Common myeloid progenitor, CD34-positive (primary cell): ENCODE results near the gene SOX2.

Experiments
- CTCF ChIA-PET: fragments of 350-600 bp; sonication (Branson Sonifier 250); formaldehyde crosslinking; loops from one replicate; lab custom pipeline; 2021; ENCODE audit warnings: antibody characterized with exemption; lab: Charles Lee
- POLR2A ChIA-PET: fragments of 350-600 bp; sonication (Branson Sonifier 250); formaldehyde crosslinking; loops from one replicate; lab custom pipeline; 2021; ENCODE audit warnings: antibody characterized with exemption; lab: Charles Lee
- DNase-seq, 3 donors: peaks; one replicate each; pipeline versions ENCODE4 v3.0.0 to v3.0.0-alpha.2; 2013
- H3K27ac ChIP-seq, 2 experiments: 1 replicate in 1 of 2; 2 replicates in 1 of 2; pipeline ENCODE4 v1.7.0; 2013; ENCODE audit warnings: inconsistent platforms in 2 of 2, low read length in 2 of 2, mild to moderate bottlenecking in 2 of 2, low read depth in 1 of 2, moderate library complexity in 1 of 2; ENCODE audit not compliant: severe bottlenecking in 2 of 2, insufficient read depth in 1 of 2, poor library complexity in 1 of 2
- H3K27me3 ChIP-seq, 5 experiments: replicated peaks in 2 of 5; 1 replicate in 3 of 5; 2 replicates in 2 of 5; pipeline versions ENCODE4 v1.6.1 to v1.7.0; 2013; ENCODE audit warnings: low read length in 4 of 5, mild to moderate bottlenecking in 2 of 5, moderate library complexity in 2 of 5, inconsistent platforms in 1 of 5; ENCODE audit not compliant: insufficient read depth in 5 of 5, control insufficient read depth in 4 of 5
- H3K36me3 ChIP-seq, 4 experiments: 1 replicate in 2 of 4; 2 replicates in 2 of 4; pipeline versions ENCODE4 v1.6.1 to v1.7.0; 2013; ENCODE audit warnings: low read length in 3 of 4, control low read depth in 1 of 4, mild to moderate bottlenecking in 1 of 4; ENCODE audit not compliant: control insufficient read depth in 4 of 4, insufficient read depth in 4 of 4
- H3K4me1 ChIP-seq, 4 experiments: 1 replicate in 3 of 4; 2 replicates in 1 of 4; pipeline versions ENCODE4 v1.6.1 to v1.7.1; 2013; ENCODE audit warnings: low read length in 3 of 4, mild to moderate bottlenecking in 3 of 4, control low read depth in 1 of 4, inconsistent platforms in 1 of 4, moderate library complexity in 1 of 4; ENCODE audit not compliant: control insufficient read depth in 4 of 4, insufficient read depth in 4 of 4; ENCODE audit errors: control extremely low read depth in 1 of 4
- H3K4me3 ChIP-seq, 7 experiments: 1 replicate in 4 of 7; 2 replicates in 3 of 7; pipeline versions ENCODE4 v1.5.1 to v1.7.0; 2013; ENCODE audit warnings: mild to moderate bottlenecking in 7 of 7, low read length in 6 of 7, moderate library complexity in 6 of 7, inconsistent platforms in 2 of 7, low read depth in 2 of 7, control low read depth in 1 of 7; ENCODE audit not compliant: insufficient read depth in 4 of 7, control insufficient read depth in 1 of 7; ENCODE audit errors: extremely low read depth in 1 of 7
- H3K9me3 ChIP-seq, 5 experiments: 1 replicate in 4 of 5; 2 replicates in 1 of 5; pipeline versions ENCODE4 v1.6.1 to v1.7.1; 2013; ENCODE audit warnings: low read length in 4 of 5, mild to moderate bottlenecking in 2 of 5, inconsistent platforms in 1 of 5, low read depth in 1 of 5, moderate library complexity in 1 of 5; ENCODE audit not compliant: control insufficient read depth in 4 of 5, insufficient read depth in 2 of 5; ENCODE audit errors: control extremely low read depth in 1 of 5
- WGBS: methylation state at CpG from one replicate; pipeline ENCODE4 v1.1.5; 2013; ENCODE audit not compliant: insufficient coverage; 5-methylcytosine and 5-hydroxymethylcytosine counted together

Gene SOX2

DNA sequence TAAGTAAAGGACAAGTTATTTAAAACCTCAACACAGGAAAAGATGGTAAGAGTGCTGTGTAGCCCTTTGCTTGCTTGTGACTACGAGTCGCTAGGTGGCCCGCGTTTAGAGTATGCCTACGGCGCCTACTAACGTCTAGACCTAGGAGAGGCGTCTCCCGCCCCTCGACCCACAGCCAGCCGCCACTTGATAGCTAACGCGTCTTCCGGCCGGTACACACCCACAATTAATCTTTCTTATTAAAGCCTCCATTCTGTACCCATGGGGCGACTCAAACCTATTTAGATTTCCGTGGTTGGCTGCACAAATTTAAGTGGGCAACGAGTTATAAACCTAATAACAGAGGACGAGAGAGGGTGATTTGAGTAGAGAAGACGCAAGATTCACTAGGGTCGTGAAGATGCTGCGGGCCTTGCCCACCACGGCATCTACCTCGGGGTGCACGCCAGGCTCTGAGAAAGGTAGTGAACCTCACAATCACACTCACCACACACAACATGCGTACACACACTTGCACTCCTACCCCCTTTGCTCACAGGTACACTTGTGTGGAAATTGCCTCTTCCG is 12.0 kb downstream of the SOX2 start:
- no peaks in the 10 kb centered on the region for H3K36me3 ChIP-seq
- H3K27me3 ChIP-seq: peaks cover 53 to 100% (median 78%) of the 10 kb centered on the region in 5 experiments
- no peak overlapping the region for H3K4me3 ChIP-seq
- H3K9me3 ChIP-seq: peaks cover 0 to 5% (median 1%) of the 10 kb centered on the region in 5 experiments
- peaks cover 2 to 18% (median 9%) of the 10 kb centered on the region in 4 experiments for H3K4me1 ChIP-seq
- no peak overlapping the region for H3K27ac ChIP-seq
- DNase-seq: peak in 1 of 3 donors; percentile 20
- WGBS: 13% methylated on average over 15 of the region's 27 CpGs
- POLR2A ChIA-PET: no interaction called here
- CTCF ChIA-PET: no interaction called here

DNA sequence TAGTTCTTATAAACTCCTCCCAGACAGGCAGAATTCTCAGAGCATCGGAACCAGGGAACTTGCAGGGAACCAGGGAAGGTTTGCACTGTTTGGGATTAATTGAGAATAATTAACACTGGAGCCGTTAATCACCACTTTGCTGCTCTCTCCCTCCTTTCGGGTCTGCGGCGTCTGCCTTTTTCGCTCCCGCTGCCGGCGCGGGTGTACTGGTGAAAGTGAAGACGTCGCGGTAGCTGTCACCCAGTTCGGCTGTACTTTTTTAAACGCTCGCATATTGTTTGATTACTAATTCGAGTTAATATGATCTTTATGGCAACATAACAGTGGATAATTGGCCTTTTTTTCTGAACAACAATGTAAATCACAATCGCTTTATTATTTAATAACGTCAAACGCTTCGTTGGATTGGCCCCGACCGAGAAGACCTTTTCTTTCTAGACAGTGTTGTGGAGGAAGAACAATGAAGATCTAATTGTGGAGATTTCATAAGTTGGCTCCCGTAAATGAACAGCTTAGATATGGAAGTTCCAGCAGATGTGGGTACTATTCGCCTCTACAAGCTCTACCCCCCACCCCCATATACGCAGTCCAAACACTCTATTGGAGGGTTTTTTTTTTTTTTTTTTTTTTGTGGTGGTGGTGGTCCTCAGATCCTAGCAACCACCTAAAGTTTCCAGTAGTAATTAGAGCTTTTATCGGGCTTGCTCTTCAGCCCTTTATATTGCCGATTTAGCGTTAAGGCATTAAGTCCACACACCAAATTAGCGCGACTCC is 12.7 kb downstream of the SOX2 start:
- H3K9me3 ChIP-seq: peaks cover 0 to 5% (median 1%) of the 10 kb centered on the region in 5 experiments
- CTCF ChIA-PET: no interaction called here
- POLR2A ChIA-PET: no interaction called here
- H3K27ac ChIP-seq: no peak overlapping the region
- H3K36me3 ChIP-seq: no peaks in the 10 kb centered on the region
- H3K4me1 ChIP-seq: peaks cover 2 to 16% (median 9%) of the 10 kb centered on the region in 4 experiments
- no peak for DNase-seq
- peaks cover 49 to 100% (median 80%) of the 10 kb centered on the region in 5 experiments for H3K27me3 ChIP-seq
- no peak overlapping the region for H3K4me3 ChIP-seq
- WGBS: 4% methylated on average over 4 of the region's 31 CpGs

DNA sequence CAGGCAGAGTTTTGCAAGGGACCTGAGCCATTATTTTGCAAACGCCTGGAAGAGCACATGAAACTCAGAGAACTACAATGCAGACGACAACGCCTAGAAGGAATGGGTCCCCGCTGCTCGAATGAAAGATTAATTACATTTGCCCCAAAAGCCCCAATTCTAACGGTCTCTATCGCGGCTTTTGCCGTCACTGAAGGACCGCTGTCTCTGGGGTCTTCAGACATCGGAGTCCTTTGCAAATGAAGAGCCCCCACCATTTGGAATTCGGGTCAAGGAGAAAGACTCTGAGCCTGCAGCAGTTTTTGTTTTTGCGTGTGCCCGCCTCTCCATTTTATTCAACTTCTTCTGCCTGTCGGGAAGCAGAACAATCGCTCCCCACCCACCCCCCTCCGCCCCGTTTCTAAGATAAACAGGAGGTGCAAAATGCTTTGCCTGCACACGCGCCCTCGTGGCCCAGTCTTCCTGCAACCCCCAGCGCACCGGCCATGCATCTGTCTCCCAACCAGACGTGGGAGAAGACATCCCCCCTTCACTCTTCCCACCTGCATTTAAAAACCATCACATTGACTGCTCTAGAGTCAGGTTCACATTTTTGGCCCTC is 13.5 kb downstream of the SOX2 start:
- H3K36me3 ChIP-seq: no peaks in the 10 kb centered on the region
- peaks cover 0 to 5% (median 0%) of the 10 kb centered on the region in 5 experiments for H3K9me3 ChIP-seq
- CTCF ChIA-PET: no interaction called here
- peak in 1 of 3 donors; percentile 3 for DNase-seq
- POLR2A ChIA-PET: no interaction called here
- H3K4me3 ChIP-seq: no peak overlapping the region
- peaks cover 2 to 13% (median 9%) of the 10 kb centered on the region in 4 experiments for H3K4me1 ChIP-seq
- 9% methylated on average over 19 of the region's 24 CpGs for WGBS
- no peak overlapping the region for H3K27ac ChIP-seq
- H3K27me3 ChIP-seq: peaks cover 44 to 100% (median 79%) of the 10 kb centered on the region in 5 experiments

DNA sequence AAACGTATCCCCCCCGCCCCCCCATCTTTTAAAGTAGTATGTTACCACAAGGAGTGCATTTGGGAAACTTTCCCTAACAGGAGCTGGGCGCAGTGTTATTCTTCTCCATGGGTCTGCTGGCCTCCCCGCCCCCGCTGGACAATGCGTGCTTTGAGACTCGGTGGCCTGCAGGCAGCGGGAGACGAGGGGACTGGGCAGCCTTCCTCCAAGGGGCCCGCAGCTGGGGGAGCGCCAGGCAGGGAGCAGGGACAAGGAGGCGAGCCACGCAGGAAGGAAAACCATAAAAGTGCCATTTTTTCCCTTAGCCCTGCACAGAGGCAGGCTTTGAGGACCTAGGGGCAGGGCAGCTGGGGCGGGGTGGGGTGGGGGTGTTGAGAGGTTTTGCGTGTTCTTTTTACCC is 14.1 kb downstream of the SOX2 start:
- H3K9me3 ChIP-seq: peaks cover 0 to 5% (median 0%) of the 10 kb centered on the region in 5 experiments

DNA sequence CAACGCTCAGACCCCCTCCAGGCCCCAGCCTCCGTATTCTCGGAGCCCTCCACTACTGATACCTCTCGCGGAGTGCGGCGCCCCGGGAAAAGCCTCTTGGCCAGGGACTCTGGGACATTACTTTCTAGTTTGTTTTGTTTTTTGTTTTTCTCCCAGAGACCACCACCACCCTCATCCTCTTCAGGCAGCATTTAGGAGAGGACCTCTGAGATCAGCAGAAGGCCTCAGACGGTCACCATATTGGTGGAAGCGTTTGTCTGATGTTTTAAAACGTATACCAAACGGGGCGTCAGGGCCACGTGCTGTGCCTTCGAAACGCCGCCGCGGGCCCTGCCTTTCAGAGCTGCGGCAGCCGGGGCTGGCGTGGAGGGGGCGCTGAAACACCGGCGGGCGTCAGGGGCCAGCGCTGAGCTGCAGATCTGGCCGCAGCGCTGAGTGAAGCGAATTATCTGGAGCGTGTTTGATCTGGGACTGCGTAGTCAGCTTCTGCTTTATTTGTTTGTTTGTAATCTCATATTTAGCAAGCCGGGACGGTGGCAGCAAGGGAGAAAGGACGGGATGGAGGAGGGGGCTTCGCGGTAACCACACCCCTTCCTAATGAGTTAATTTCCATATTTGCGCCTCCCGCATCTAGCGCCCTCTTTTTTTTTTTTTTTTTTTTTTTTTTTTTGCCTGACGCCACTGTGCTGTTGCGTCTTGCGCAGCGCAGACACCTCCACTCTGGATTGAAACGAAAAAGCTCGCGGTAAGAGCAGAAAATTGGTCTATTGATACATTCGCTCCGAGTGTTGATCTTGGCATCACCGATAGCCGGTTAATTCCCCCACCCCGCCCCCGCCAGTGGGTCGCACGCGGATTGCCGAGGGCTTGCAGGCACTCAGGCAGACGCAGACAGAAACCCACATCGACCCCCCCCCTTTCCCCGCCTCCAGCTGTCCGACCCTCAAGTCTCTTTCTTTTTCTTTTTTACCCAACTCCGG is 14.9 kb downstream of the SOX2 start:
- no peak overlapping the region for H3K27ac ChIP-seq
- 2% methylated on average over 37 of the region's 62 CpGs for WGBS
- ChIA-PET POLR2A (no interaction called here), CTCF (interaction anchor here (0.8 to 3.2 kb wide), 6 partner anchors 9 to 25 kb away, joined by 3 to 10 read pairs (median 5); partner anchors contain the start of gene SOX2)
- H3K36me3 ChIP-seq: no peaks in the 10 kb centered on the region
- H3K27me3 ChIP-seq: peaks cover 41 to 99% (median 77%) of the 10 kb centered on the region in 5 experiments
- H3K4me1 ChIP-seq: peaks cover 2 to 13% (median 9%) of the 10 kb centered on the region in 4 experiments
- peak in 1 of 3 donors; percentile 56 for DNase-seq
- H3K4me3 ChIP-seq: peak overlapping the region in 5 of 7 experiments; percentile 47 to 68 (median 63)
- H3K9me3 ChIP-seq: peaks cover 0 to 5% (median 0%) of the 10 kb centered on the region in 5 experiments

More for the DNA sequence above, 14.1 kb downstream of the SOX2 start:
- H3K27me3 ChIP-seq: peaks cover 45 to 100% (median 79%) of the 10 kb centered on the region in 5 experiments
- H3K4me1 ChIP-seq: peaks cover 2 to 13% (median 9%) of the 10 kb centered on the region in 4 experiments
- no peak overlapping the region for H3K4me3 ChIP-seq
- DNase-seq: no peak
- H3K36me3 ChIP-seq: no peaks in the 10 kb centered on the region
- ChIA-PET CTCF (interaction anchor here (1.5 kb wide), 1 partner anchor 24 kb away, joined by 5 read pairs; no protein-coding TSS in a partner anchor), POLR2A (no interaction called here)
- WGBS: 11% methylated on average over 10 of the region's 15 CpGs
- H3K27ac ChIP-seq: no peak overlapping the region

DNA sequence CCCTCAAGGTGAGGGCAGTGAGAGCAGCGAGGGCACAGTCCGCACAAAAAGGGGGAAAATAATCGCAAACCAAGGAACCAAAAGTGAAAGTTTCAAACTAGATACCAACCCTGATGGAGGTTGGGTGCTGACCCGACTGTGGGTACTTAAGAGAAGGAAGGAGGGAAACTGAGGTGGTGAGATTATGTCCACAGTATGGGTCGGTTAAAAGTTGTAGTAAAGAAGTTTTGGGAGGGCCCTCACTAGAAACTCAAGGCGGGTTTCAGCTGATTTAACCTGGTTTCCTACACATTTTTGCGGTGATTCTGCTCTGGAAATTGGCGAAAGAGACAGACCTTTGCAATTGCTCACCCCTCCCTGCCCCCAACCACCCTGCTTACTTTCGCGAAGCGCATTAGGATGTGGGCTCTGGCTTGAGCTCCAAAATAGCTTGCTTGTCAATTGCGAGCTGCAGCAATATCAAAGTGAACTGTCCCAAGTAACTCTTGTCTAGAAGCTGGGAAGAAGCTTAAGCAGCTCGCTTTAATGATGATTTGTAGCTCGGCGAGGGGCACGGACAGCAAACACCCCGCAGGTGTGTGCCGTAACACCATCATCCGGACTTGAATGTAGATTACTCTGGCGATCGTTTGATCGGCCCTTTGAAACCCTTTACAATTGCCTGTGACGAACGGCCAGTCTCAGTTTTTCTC is 15.8 kb downstream of the SOX2 start:
- peaks cover 39 to 95% (median 72%) of the 10 kb centered on the region in 5 experiments for H3K27me3 ChIP-seq

More for the DNA sequence above, 15.8 kb downstream of the SOX2 start:
- Histone ChIP-seq H3K9me3 (peaks cover 0 to 4% (median 0%) of the 10 kb centered on the region in 5 experiments), H3K36me3 (no peaks in the 10 kb centered on the region), H3K4me3 (peak overlapping the region in 5 of 7 experiments; percentile 47 to 68 (median 63)), H3K27ac (no peak overlapping the region), H3K4me1 (peaks cover 2 to 13% (median 9%) of the 10 kb centered on the region in 4 experiments)
- WGBS: 7% methylated on average over 22 of the region's 24 CpGs
- CTCF ChIA-PET: interaction anchor here (0.8 to 3.2 kb wide), 7 partner anchors 10 to 28 kb away, joined by 3 to 10 read pairs (median 5); partner anchors contain the start of gene SOX2
- no peak for DNase-seq
- POLR2A ChIA-PET: no interaction called here
